K562 (cell line): ENCODE measurements around the gene R3HDM1. TPM values are rescaled to one million over a fixed set of nuclear protein-coding genes. Genes with fewer than 3 reads are reported as not detected.

Experiments used
- ADNP ChIP-seq: fragments of 200-800 bp; sonication (Bioruptor generic); IDR thresholded peaks from 2 replicates; pipeline ENCODE4 v1.6.1; 2016; ENCODE audit warnings: missing genetic modification characterization, missing compliant biosample characterization
- ATF7 ChIP-seq: fragments of 450-650 bp; IDR thresholded peaks from 2 replicates; pipeline ENCODE4 v1.7.1; 2014; ENCODE audit warnings: mild to moderate bottlenecking, moderate library complexity
- BCOR ChIP-seq: fragments of 450-650 bp; IDR thresholded peaks from 2 replicates; pipeline ENCODE4 v1.6.1; 2016
- CREBBP ChIP-seq: IDR thresholded peaks from one replicate; pipeline ENCODE4 v1.6.1; 2012; ENCODE audit warnings: low read depth, mild to moderate bottlenecking, control low read depth, inconsistent platforms, low read length
- CTCFL ChIP-seq: IDR thresholded peaks from 2 replicates; pipeline ENCODE4 v1.6.1; 2011; ENCODE audit warnings: borderline replicate concordance, low read depth, mild to moderate bottlenecking, moderate library complexity, low read length; ENCODE audit not compliant: insufficient read depth, poor library complexity, severe bottlenecking
- DMBX1 ChIP-seq: fragments of 250-450 bp; sonication (Bioruptor Pico); IDR thresholded peaks from 2 replicates; pipeline ENCODE4 v1.8.0; 2022; ENCODE audit warnings: inconsistent platforms, mild to moderate bottlenecking, moderate library complexity, borderline replicate concordance
- ESRRA ChIP-seq: fragments of 450-650 bp; IDR thresholded peaks from 2 replicates; pipeline ENCODE4 v1.6.1; 2014; ENCODE audit warnings: low read depth, mild to moderate bottlenecking, moderate library complexity, borderline replicate concordance
- ETS2 ChIP-seq: IDR thresholded peaks from 2 replicates; pipeline ENCODE4 v1.6.1; 2016; ENCODE audit warnings: borderline replicate concordance, missing genetic modification characterization, mild to moderate bottlenecking, moderate library complexity, missing compliant biosample characterization; ENCODE audit not compliant: poor library complexity, severe bottlenecking
- GTF2A2 ChIP-seq: IDR thresholded peaks from 2 replicates; pipeline ENCODE4 v1.6.1; 2016; ENCODE audit warnings: mild to moderate bottlenecking, missing genetic modification characterization, missing compliant biosample characterization
- HMGN3 ChIP-seq: IDR thresholded peaks from 2 replicates; pipeline ENCODE4 v1.6.1; 2011; ENCODE audit warnings: borderline replicate concordance, low read depth, mild to moderate bottlenecking, mixed read lengths, low read length; ENCODE audit not compliant: insufficient read length; ENCODE audit errors: extremely low read depth
- HNRNPK ChIP-seq: fragments of 200-400 bp; formaldehyde crosslinking; IDR thresholded peaks from one replicate; pipeline ENCODE4 v1.6.1; 2018; ENCODE audit warnings: mild to moderate bottlenecking, low read depth, low read length; ENCODE audit not compliant: poor library complexity, severe bottlenecking
- NFE2 ChIP-seq: IDR thresholded peaks from 2 replicates; pipeline ENCODE4 v1.6.1; 2014; ENCODE audit warnings: antibody characterized with exemption, low read depth
- PCBP2 ChIP-seq: fragments of 200-400 bp; formaldehyde crosslinking; IDR thresholded peaks from 2 replicates; pipeline ENCODE4 v1.6.1; 2018; ENCODE audit warnings: low read length, low read depth, mild to moderate bottlenecking, moderate library complexity; ENCODE audit not compliant: poor library complexity, severe bottlenecking
- POLR3A ChIP-seq: IDR thresholded peaks from 2 replicates; pipeline ENCODE4 v1.6.1; 2011; ENCODE audit warnings: borderline replicate concordance, mild to moderate bottlenecking, moderate library complexity; ENCODE audit not compliant: insufficient read length, insufficient read depth; ENCODE audit errors: extremely low read depth
- PTTG1 ChIP-seq: fragments of 450-650 bp; IDR thresholded peaks from 2 replicates; pipeline ENCODE4 v1.6.1; 2016; ENCODE audit warnings: low read depth, mild to moderate bottlenecking, missing genetic modification characterization, missing compliant biosample characterization
- RAD21 ChIP-seq, 2 experiments: fragments of 250-450 bp in 1 of 2; fragments of 450-650 bp in 1 of 2; sonication (Bioruptor Pico) in 1 of 2; formaldehyde crosslinking in 1 of 2; IDR thresholded peaks in 1 of 2; conservative IDR thresholded peaks in 1 of 2; 2 replicates each; pipeline versions ENCODE4 v1.4.0 to v1.8.0; 2020 to 2022; ENCODE audit warnings: mild to moderate bottlenecking in 2 of 2, moderate library complexity in 1 of 2
- RBBP5 ChIP-seq: fragments of 200-600 bp; sonication (generic); IDR thresholded peaks from 2 replicates; pipeline ENCODE4 v1.6.1; 2012; ENCODE audit warnings: borderline replicate concordance, mild to moderate bottlenecking, low read length, control low read depth, inconsistent platforms; ENCODE audit not compliant: insufficient read depth, poor library complexity, severe bottlenecking
- SMARCE1 ChIP-seq: fragments of 450-650 bp; IDR thresholded peaks from 2 replicates; pipeline ENCODE4 v1.7.1; 2016; ENCODE audit warnings: mild to moderate bottlenecking
- TFAP4 ChIP-seq: sonication (generic); formaldehyde crosslinking; IDR thresholded peaks from 2 replicates; pipeline ENCODE4 v1.8.0; 2022; ENCODE audit warnings: missing genetic modification reagents, mild to moderate bottlenecking, moderate library complexity, borderline replicate concordance
- XRCC3 ChIP-seq: fragments of 450-650 bp; IDR thresholded peaks from 2 replicates; pipeline ENCODE4 v1.6.1; 2017; ENCODE audit warnings: mild to moderate bottlenecking, moderate library complexity
- XRCC4 ChIP-seq: IDR thresholded peaks from one replicate; pipeline ENCODE4 v1.6.1; 2011; ENCODE audit not compliant: insufficient read depth, insufficient read length; ENCODE audit errors: extremely low read depth
- ZNF778 ChIP-seq: fragments of 450-650 bp; formaldehyde crosslinking; IDR thresholded peaks from 2 replicates; pipeline ENCODE4 v1.4.0; 2020; ENCODE audit warnings: mild to moderate bottlenecking, moderate library complexity
- polyA plus RNA-seq, 8 experiments: library from polyadenylated mRNA; depleted of rRNA in 4 of 8; stranded (reverse) in 5 of 8; unstranded in 3 of 8; fragments of >200 nt; fragmentation: Nextera tagmentation in 2 of 8; fragmentation: Illumina TruSeq in 1 of 8; extraction: Ambion mirVana in 2 of 8; extraction: Trizol in 1 of 8; gene quantifications; 2 replicates each; pipeline versions ENCODE4 v1.2.1 to v1.2.3, GENCODE V29; 2011 to 2014; ENCODE audit warnings: inconsistent platforms in 1 of 8, missing spikeins in 1 of 8
- total RNA-seq, 7 experiments: library from RNA; depleted of rRNA in 6 of 7; stranded (reverse); fragments of >200 nt in 6 of 7; fragmentation: Illumina TruSeq in 2 of 7; extraction: Trizol in 2 of 7; gene quantifications; 2 replicates each; pipeline versions ENCODE4 v1.2.1 to v1.2.3, GENCODE V29; 2011 to 2021; ENCODE audit warnings: low replicate concordance in 1 of 7
- TF ChIP-seq, protein P1 (sequence below): sonication (generic); formaldehyde crosslinking; IDR thresholded peaks from 2 replicates; pipeline ENCODE4 v1.8.0; 2022; ENCODE audit warnings: mild to moderate bottlenecking, missing genetic modification reagents

R3HDM1 gene
- total and polyA plus RNA-seq, 9 of the 15 experiments (the other 6 are each of a cell fraction or from before 2014, with no cell fraction given): 12.4 to 89.4 (median 31.0) TPM

DNA sequence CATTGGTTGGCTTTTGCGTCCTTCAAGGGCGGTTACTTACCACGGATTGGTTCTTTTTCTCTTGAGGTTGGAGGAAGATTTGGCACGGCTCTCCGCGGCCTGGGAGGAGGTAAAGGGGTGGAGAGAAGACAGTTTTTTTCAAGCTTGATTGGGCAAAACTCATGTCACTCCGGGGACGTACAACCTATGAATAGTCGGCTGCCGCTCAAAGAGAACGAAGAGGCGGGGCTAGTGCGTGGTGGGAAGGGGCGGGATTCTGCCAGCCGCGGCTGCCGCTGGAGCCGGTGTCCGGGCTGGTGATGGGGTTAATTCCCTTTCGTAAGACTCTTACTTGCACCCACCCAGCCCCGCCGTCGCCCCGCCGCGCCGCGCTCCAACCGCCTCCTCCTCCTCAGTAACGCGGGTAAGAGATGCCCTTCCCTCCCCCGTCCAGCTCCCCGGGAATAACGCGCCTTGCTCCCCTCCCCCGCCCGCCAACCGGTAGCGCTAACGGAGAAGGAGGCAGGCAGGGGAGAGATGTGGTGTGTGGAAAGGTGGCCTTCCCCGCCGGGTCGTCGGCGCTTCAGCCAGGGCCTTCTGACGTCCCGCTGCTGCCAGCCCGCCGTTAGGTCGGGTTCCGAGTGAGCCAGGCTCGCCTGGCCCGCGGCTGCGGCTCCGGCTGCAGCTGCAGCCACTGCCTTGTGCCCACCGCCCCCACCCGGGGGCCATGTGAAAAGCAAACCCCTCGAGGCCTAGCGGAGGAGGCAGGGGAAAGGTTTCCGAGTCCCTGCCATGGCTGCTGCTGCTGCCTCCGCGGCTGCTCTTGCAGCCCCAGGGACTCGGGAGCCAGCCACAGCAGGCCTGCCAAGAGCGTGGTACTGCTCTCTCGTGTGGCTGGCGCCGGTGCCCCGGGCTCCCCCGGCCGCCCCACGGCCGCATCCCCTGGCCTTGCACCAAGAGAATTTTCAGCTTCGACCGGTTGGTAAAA, at the start of gene R3HDM1 (continued):
- no peak for TF ChIP-seq HNRNPK
- no peak for TF ChIP-seq ETS2 (tag)
- peak; percentile 93 for TF ChIP-seq RBBP5
- no peak for TF ChIP-seq DMBX1 (CRISPR knock-in tag)
- TF ChIP-seq NFE2: no peak
- TF ChIP-seq, protein P1, sequence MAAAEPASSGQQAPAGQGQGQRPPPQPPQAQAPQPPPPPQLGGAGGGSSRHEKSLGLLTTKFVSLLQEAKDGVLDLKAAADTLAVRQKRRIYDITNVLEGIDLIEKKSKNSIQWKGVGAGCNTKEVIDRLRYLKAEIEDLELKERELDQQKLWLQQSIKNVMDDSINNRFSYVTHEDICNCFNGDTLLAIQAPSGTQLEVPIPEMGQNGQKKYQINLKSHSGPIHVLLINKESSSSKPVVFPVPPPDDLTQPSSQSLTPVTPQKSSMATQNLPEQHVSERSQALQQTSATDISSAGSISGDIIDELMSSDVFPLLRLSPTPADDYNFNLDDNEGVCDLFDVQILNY (CRISPR knock-in tag): 0 out of 2 replicates have a peak, but pooled peaks have one; percentile 22
- no peak for TF ChIP-seq POLR3A
- no peak; the same call in none of the 2 replicates for TF ChIP-seq TFAP4 (CRISPR knock-in tag)
- no peak for TF ChIP-seq GTF2A2
- TF ChIP-seq RAD21 (CRISPR knock-in tag; conservative IDR thresholded peaks at IDR 0.05 in 1 of 2, IDR thresholded peaks at IDR 0.05 in 1 of 2): peak in 1 of 2 experiments; percentile 37; a peak in 1 of 4 replicates
- no peak for TF ChIP-seq XRCC4
- TF ChIP-seq ZNF778 (CRISPR knock-in tag): no peak
- no peak for TF ChIP-seq PTTG1 (tag)
- TF ChIP-seq ESRRA: peak; percentile 17; the same call in 1 of the 2 replicates
- no peak for TF ChIP-seq ADNP (tag)
- TF ChIP-seq ATF7: no peak
- no peak for TF ChIP-seq PCBP2
- no peak for TF ChIP-seq BCOR
- no peak for TF ChIP-seq SMARCE1
- peak; percentile 31 for TF ChIP-seq HMGN3
- TF ChIP-seq CREBBP: no peak
- no peak for TF ChIP-seq CTCFL
- no peak for TF ChIP-seq XRCC3
